Measurements from ENCODE around the gene FICD.

Gene FICD

GRCh38 chr12:108477055-108477880, 37.8 kb upstream of the FICD start:
- ChIA-PET CTCF (interaction anchor here (0.9 to 1.5 kb wide), 2 partner anchors 10 to 240 kb away, joined by 3 to 4 read pairs; no protein-coding TSS in a partner anchor), POLR2A (no interaction called here)
- DNase-seq (ENCODE audit: extremely low spot score): no peak
- no peak for TF ChIP-seq CTCF (IDR thresholded peaks at IDR 0.05; ENCODE audit: control extremely low read depth, extremely low read depth, low read depth, missing control alignments)

GRCh38 chr12:108477881-108478259, 37.2 kb upstream of the FICD start:
- no peak for DNase-seq (ENCODE audit: extremely low spot score)
- TF ChIP-seq CTCF (IDR thresholded peaks at IDR 0.05; ENCODE audit: control extremely low read depth, extremely low read depth, low read depth, missing control alignments): no peak
- POLR2A ChIA-PET: no interaction called here
- CTCF ChIA-PET: interaction anchor here (0.9 to 2.3 kb wide), 4 partner anchors 11 to 241 kb away, joined by 3 to 8 read pairs (median 4); no protein-coding TSS in a partner anchor

GRCh38 chr12:108478611-108479206, 36.4 kb upstream of the FICD start:
- no peak for DNase-seq (ENCODE audit: extremely low spot score)
- POLR2A ChIA-PET: no interaction called here
- TF ChIP-seq CTCF (IDR thresholded peaks at IDR 0.05; ENCODE audit: control extremely low read depth, extremely low read depth, low read depth, missing control alignments): no peak
- CTCF ChIA-PET: interaction anchor here (1.5 to 2.3 kb wide), 3 partner anchors 21 to 241 kb away, joined by 3 to 8 read pairs (median 4); no protein-coding TSS in a partner anchor

GRCh38 chr12:108479364-108480070, 35.6 kb upstream of the FICD start:
- POLR2A ChIA-PET: no interaction called here
- CTCF ChIA-PET: interaction anchor here (1.7 to 2.3 kb wide), 2 partner anchors 22 to 24 kb away, joined by 3 to 8 read pairs; no protein-coding TSS in a partner anchor

GRCh38 chr12:108482717-108483212, 32.3 kb upstream of the FICD start:
- no peak for TF ChIP-seq CTCF (IDR thresholded peaks at IDR 0.05; ENCODE audit: control extremely low read depth, extremely low read depth, low read depth, missing control alignments)
- DNase-seq (ENCODE audit: extremely low spot score): no peak
- ChIA-PET POLR2A (no interaction called here), CTCF (no interaction called here)

More at GRCh38 chr12:108479364-108480070, 35.6 kb upstream of the FICD start:
- no peak for TF ChIP-seq CTCF (IDR thresholded peaks at IDR 0.05; ENCODE audit: control extremely low read depth, extremely low read depth, low read depth, missing control alignments)
- no peak for DNase-seq (ENCODE audit: extremely low spot score)
